GM19452 (cell line): Measurements from ENCODE around the gene SOD2.
A peak's percentile ranks its signal among the peaks of the same experiment; 100 is the strongest.
"Not testable (repeated sequence)": the region's sequence is repeated elsewhere in the genome, so short reads cannot be mapped to it uniquely, and the experiment has no call there.

Experiments used
- ATAC-seq: cut with Tn5 transposase; IDR thresholded peaks from one replicate; pipeline ENCODE4 v1.9.1; 2021; ENCODE audit not compliant: unreplicated experiment

The SOD2 gene

GRCh38 chr6:159682810-159683209 is 10.2 kb downstream of the SOD2 start:
- ATAC-seq: no peak

DNA sequence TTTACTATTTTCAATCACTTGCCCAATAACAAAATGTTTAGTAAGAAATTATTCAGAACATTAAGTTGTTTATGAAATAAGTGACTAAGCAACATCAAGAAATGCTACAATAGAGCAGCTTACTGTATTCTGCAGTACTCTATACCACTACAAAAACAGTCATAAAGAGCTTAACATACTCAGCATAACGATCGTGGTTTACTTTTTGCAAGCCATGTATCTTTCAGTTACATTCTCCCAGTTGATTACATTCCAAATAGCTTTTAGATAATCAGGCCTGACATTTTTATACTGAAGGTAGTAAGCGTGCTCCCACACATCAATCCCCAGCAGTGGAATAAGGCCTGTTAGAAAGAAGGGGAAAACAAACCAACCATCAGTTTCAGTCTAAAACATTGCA is 10.7 kb downstream of the SOD2 start:
- no peak for ATAC-seq

- no peak for ATAC-seq
Observed at GRCh38 chr6:159681191-159681880, 11.7 kb downstream of the SOD2 start.

- ATAC-seq: no peak
Observed at GRCh38 chr6:159680104-159680503, 12.9 kb downstream of the SOD2 start.

- ATAC-seq: no peak
Observed at GRCh38 chr6:159679091-159680077, 13.7 kb downstream of the SOD2 start.

DNA sequence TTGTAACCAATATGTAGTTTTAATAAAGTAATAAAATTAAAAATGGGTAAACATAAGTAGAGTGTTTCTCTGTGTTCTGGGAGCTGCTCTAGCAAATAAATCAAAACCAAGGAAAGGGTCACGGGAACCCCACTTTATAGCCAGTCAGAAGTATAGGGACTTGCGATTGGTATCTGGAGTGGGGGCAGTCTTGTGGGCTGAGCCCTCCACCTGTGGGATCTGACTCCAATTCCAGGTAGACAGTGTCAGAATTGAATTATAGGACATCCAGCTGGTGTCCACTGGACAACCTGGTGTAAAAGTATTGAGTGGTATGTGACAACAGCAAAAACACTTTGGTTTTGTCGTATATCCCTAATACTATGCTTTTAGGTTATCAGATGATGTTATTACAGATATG is 14.5 kb downstream of the SOD2 start:
- ATAC-seq: no peak

- no peak for ATAC-seq
Observed at GRCh38 chr6:159677506-159678165, 15.4 kb downstream of the SOD2 start.

GRCh38 chr6:159676890-159677505 is 16.0 kb downstream of the SOD2 start:
- ATAC-seq: no peak

DNA sequence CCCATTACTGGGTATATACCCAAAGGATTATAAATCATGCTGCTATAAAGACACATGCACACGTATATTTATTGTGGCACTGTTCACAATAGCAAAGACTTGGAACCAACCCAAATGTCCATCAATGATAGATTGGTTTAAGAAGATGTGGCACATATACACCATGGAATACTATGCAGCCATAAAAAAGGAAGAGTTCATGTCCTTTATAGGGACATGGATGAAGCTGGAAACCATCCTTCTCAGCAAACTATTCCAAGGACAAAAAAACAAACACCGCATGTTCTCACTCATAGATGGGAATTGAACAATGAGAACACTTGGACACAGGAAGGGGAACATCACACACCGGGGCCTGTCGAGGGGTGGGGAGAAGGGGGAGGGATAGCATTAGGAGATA is 16.8 kb downstream of the SOD2 start:
- ATAC-seq: not testable (repeated sequence)

DNA sequence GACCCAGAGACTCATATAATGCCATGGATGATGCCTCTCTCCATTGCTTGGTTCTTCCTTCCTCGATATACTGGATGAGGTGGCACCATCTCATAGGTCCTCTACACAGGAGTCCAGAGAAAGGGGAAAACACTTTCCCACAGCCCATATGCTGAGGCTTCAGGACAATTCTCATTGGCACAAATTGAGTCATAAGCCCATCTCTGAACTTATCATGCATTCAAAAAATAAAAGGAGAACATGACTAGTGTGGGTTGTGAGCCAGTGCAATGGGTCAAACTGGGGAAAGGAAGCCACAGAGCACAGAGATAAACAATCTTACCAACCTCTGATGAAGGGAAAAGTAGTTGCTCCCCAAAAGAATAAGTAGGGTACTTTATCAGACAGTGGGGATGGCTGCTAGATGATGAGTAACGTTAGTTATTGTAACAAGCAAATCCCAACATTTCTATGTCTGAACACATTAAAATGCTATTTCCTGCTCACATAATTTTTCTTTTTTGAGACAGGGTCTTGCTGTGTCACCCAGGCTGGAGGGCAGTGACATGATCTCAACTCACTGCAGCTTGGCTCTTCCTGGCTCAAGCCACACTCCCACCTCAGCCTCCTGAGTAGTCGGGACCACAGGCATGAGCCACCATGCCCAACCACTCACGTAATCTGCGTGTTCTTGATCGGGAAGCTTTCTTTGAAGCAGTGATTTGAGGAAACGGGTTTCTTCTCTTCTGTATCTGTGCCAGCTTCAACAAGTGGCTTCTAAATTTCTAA is 27.0 kb downstream of the SOD2 start:
- ATAC-seq: no peak

- not testable (repeated sequence) for ATAC-seq
Observed at GRCh38 chr6:159663368-159663889, 29.6 kb downstream of the SOD2 start.

DNA sequence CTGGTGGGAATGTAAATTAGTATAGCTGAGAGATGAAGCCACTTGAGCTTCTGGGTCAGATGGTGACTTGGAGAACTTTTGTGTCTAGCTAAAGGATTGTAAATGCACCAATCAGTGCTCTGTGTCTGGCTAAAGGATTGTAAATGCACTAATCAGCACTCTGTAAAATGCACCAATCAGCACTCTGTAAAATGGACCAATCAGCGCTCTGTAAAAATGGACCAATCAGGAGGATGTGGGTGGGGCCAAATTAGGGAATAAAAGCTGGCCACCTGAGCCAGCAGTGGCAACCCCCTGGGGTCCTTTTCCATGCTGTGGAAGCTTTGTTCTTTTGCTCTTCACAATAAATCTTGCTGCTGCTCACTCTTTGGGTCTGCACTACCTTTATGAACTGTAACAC is 31.1 kb downstream of the SOD2 start:
- ATAC-seq: not testable (repeated sequence)

- ATAC-seq: no peak
Observed at GRCh38 chr6:159655409-159655988, 37.5 kb downstream of the SOD2 start.

DNA sequence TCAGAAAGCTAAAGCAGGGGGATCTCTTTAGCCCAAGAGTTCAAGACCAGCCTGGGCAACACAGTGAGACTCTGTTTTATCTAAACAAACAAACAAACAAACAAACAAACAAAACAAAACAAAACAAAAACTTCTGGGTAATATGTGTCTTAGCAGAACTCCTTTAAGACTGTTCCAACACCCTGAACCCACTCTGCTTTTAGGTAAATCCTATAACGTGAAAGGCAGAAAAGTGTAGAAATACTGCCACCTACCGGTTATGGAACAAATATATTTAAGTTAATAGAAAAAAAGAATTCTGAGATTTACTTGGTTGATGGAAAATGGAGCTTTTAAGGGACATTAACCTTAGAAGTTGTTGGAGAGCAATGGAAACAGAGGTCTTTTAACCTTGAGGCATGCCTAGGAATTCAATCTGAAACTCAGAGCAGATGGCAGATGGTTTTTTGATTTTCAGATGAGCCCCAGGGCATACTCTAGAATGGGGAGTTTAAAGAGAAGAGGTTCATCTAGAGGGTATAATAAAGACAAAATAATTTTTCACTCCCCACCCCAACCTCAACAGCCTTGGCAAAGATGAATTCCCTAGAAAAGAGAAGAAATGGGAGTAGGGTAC is 38.5 kb downstream of the SOD2 start:
- ATAC-seq: no peak

- no peak for ATAC-seq
Observed at GRCh38 chr6:159650314-159650713, 42.7 kb downstream of the SOD2 start.

GRCh38 chr6:159649441-159649840 is 43.6 kb downstream of the SOD2 start:
- ATAC-seq: no peak

DNA sequence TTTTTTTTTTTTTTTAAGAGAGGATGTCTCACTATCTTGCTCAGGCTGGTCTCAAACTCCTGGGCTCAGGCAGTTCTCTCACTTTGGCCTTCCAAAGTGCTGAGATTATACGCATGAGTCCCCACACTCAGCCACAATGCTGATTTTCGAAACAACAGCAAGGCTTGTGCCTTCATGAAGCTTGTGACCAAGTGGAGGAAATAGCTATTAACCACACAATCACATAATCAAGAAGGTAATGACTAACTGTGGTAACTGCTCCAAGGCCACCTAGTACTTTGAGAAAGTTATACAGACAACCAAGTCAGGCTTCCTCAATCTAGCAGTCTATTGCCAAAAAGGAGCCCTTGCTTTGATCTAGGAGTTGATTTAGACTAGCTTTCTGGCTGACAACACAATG is 46.3 kb downstream of the SOD2 start:
- peak; percentile 98 for ATAC-seq

DNA sequence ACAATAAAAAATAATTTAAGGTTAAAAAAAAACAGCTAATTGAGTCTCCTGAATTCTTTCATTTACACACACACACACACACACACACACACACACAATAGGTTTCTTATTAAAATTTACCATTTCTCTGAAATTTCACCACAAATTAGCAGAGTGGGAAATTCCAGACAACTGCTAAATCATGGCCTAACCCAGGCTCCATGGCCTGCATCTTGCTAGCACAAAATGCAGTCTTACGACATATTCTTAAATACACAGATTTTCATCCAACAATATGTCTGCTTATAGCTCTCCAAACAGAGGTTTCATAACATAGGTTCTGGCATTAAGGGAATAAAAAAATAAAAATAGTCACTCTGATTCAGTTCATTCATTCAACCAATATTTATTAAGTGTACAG is 46.9 kb downstream of the SOD2 start:
- no peak for ATAC-seq

- no peak for ATAC-seq
Observed at GRCh38 chr6:159645640-159646039, 47.4 kb downstream of the SOD2 start.
